Caki2 (cell line): Measurements from ENCODE around the gene DAPK2. TPM values are rescaled to one million over a fixed set of nuclear protein-coding genes. Genes with fewer than 3 reads are reported as not detected.
A peak's percentile ranks its signal among the peaks of the same experiment; 100 is the strongest.

Experiments used
- DNase-seq: peaks from one replicate; pipeline ENCODE4 v3.0.0-alpha.2; 2015; ENCODE audit warnings: low read depth
- in situ Hi-C: cut with HindIII; loops from 2 replicates; pipeline ENCODE4 v1.10.0; 2016; ENCODE audit warnings: low sequenced_read_pairs, low pct_unique_long_range_greater_than_20kb, mixed read lengths
- total RNA-seq: library from RNA; depleted of rRNA; stranded (reverse); fragments of >200 nt; shearing (Covaris generic); gene quantifications from 2 replicates; pipeline ENCODE4 v1.2.3, GENCODE V29; 2014; ENCODE audit warnings: low replicate concordance

Gene DAPK2
- total RNA-seq, 1 experiment from 2014 or later, result 6.0 TPM

DNA sequence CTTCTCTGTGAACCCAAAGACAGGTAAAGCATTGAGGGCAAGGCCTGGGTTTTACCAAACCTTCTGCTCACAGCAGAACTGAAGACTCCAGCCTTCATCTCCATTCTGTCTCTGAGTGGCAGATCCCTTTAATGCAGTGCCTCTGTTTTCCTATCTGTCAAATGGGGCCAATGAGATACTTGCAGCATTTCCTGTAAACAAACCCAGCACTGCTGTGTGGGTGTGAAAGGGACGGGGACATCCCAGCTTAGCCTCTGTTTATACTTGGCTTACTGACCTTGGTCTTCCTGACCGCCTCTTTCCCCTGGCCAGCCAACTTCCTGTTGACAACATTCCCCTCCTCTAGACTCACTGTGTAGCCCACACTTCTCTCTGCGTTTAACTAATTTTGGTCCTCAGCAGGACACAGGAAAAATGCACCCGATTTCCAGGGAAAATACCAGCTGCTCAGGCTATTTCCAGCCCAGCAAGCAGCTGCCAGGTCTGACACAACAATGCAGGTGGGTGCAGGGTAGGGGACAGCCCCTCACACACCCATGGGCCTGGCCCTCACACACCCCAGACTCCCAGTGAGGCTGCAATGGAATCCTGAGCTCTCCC, 106.7 kb downstream of the DAPK2 start:
- in situ Hi-C loops, result no loop called here
- DNase-seq, result no peak

DNA sequence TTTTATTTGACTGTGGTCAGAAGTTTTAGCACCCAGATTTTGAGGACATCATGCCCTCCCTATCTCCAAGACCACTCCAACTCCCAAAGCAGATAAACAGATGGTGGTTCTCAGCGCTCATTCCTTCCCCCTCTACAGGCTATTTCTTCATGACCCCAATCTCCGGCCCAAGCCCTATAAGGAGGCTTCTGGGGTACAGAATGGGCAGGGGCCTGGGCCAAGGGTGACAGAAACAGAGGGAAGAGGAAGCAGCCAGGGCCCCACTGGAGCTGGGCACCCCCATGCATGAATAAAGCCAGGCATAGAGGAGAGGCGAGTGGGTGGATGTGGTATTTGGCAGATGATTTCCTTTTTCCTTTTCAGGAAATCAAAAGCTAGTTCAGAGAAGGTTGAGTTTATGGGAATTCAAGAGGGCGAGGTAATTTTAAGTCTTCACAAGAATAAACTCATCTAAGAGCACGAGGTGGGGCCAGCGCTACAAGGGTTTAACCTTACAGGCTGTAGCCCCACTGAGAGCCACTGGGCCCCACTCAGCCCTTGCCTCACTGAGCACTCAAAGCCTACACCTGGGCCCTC, 107.7 kb downstream of the DAPK2 start:
- in situ Hi-C loops, result no loop called here
- no peak for DNase-seq

DNA sequence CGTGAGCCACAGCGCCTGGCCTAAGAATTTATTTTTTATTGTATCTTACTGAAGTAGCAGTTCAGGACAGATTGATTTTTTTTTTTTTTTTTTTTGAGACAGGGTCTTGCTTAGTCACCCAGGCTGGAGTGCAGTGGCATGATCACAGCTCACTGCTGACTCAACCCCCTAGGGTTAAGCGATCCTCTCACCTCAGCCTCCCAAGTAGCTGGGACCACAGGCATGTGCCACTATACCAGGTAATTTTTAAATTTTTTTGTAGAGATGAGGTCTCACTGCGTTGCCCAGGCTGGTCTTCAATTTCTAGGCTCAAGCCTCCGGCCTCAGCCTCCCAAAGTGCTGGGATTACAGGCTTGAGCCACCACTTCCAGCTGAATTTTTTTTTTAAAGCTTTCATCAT, 112.8 kb downstream of the DAPK2 start:
- peak; percentile 62 for DNase-seq
- in situ Hi-C loops, result no loop called here

- in situ Hi-C loops, result no loop called here
- DNase-seq, result no peak
Measured at GRCh38 chr15:63931556-63931955, 114.7 kb downstream of the DAPK2 start.

DNA sequence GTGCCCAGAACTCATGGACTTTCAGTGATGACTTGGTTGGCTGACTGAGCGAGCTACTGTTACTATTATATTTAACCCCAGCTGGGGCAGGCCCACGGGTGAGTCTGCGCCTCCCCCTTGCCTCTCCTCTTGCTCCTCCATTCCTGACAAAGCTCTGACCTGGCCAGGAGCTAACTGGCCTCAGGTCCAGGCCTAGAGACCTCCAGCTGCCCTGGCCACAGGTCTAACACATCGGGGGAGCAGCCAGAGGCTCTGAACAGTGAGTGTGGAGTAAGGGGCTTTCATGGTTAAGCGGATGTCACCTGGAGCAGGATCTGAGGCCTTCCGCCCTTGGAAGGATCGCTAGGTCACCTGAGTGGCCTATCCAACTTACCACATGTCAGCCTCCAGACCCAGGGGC, 116.3 kb downstream of the DAPK2 start:
- in situ Hi-C loops, result no loop called here
- DNase-seq, result no peak

GRCh38 chr15:63928185-63928842, 118.0 kb downstream of the DAPK2 start:
- DNase-seq, result no peak

GRCh38 chr15:63923993-63924950, 122.0 kb downstream of the DAPK2 start:
- DNase-seq, result no peak
- in situ Hi-C loops, result no loop called here

More at GRCh38 chr15:63928185-63928842, 118.0 kb downstream of the DAPK2 start:
- in situ Hi-C loops, result no loop called here

DNA sequence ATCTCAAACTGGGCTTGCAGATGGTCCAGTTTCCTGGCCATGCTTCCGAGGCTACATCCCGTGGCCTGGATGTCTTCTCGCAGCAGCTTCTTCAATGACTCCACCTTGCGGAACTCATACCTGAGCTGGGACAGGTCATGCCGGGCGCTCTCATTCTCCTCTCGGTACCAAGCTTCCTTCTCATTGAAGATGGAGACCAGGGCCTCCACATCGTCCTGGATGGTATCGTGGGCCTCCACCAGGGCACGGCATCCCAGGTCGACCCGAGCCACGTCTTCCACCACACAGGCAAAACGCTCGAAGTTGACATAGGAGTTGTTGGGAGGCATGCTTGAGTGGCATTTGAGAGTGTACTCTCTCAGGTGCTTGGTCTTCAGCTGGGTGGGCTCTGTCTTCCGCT, 123.4 kb downstream of the DAPK2 start:
- in situ Hi-C loops, result no loop called here
- DNase-seq, result no peak

DNA sequence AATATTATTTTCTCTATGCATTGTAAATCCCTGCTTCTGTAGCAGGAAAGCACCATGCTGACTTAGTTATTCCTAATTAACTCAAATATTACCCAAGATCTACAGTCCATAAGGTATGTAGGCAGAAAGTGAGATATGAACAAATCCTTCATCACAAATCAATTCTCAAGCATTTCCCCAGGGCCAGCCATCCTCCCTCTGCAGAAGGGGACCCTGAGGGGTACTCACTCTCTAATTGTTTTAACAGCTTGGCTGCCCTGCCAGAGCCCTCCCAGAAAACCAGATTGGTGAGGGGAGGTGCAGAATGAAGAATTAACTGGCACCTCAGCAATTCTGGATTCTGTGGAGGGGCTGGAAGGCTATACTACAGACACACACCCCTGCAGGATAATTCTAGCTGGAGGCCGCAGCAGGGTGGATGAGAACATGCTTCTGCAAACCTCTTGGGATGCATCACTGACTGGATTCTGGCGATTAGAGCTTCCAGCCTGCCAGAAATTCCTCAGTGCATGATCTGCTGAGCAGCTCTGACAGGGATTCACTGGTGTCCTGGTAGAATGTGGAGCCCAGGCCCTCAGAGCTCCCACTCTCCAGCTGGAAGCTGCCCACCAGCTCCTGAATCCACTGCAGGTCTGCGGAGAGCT, 123.9 kb downstream of the DAPK2 start:
- DNase-seq, result no peak
- in situ Hi-C loops, result no loop called here

- no peak for DNase-seq
- in situ Hi-C loops, result no loop called here
Measured at GRCh38 chr15:63920504-63921175, 125.6 kb downstream of the DAPK2 start.

GRCh38 chr15:63918901-63919348, 127.4 kb downstream of the DAPK2 start:
- in situ Hi-C loops, result no loop called here
- DNase-seq, result no peak

DNA sequence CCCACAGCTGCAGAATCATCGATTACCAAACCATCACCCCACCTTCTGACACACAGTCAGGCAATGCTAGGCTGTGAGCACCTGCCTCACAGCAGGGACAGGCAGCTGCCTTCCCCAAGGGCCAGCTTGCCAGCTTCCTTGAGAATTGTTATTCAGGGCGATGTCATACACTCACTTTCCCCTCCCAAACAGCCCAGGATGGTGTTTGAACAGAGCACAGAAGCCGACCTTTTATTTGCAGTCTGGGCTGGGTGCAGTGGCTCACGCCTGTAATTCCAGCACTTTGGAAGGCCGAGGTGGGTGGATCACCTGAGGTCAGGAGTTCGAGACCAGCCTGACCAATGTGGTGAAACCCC, 128.0 kb downstream of the DAPK2 start:
- DNase-seq, result no peak
- in situ Hi-C loops, result no loop called here

DNA sequence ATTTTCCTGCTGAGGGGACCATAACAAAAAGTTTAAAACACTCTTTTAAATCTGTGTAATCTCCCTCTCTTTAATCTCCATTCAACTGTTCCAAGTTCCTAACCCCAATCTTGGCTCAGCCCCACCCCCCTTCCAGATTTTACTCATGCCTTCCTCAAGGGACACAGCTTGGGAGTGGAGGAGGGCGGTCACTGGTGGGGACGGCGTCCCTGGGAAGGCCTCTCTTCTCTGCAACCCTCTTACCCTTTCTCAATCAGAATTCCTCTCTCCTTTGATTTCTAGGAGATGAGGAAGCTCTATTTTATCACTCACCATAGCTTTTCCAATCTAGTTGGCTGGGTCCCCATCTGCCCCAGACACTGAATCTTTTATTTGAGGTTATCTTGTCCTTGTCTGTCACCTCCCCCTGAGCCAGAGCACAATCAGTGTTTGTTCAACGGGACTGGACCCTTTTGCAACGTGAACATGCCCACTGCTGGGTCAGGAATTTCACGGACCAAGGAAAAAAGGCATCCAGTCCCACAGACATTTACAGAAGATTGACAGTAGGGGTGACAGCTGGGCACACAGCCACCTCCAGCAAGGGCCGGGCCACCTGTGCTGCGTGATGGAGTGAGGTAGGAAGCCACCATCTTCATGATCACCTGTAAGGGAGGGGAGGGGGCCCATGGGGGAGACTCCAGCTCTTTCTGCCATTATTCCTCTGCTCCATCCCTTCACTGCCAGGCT, 128.5 kb downstream of the DAPK2 start:
- in situ Hi-C loops, result no loop called here
- DNase-seq, result no peak

GRCh38 chr15:63915873-63916771, 130.2 kb downstream of the DAPK2 start:
- in situ Hi-C loops, result no loop called here
- no peak for DNase-seq

DNA sequence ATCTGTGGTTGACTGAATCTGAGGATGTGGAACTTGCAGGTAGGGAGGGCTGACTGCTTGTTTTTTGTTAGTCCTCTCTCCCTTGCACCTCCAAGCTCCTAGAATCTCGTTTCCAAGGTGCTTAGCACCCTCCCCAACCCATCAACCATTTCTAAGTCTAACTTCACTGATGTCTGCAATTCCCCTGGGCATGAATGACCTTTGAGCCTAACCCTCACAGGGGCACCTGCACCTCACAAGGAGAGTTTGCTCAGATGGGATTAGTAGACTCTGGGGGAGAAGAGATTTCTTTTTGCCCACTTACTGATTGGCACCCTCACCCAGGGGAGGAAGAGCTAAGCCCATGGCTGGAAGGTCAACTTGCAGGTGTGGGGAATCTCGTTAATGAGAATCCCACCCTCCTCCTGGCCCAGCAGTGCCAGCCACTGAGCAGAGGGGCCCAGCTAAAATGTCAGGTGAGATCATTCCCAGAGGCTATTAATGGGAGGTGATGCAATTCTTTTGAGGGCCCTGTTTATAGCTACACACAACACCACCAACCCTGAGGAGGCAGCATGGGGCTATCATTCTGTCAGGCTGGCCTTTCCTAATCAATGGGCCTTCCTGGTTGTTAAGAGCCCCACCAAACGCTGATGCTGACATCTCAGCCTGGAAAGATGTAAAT, 130.9 kb downstream of the DAPK2 start:
- DNase-seq, result no peak
- in situ Hi-C loops, result no loop called here

GRCh38 chr15:63913786-63914315, 132.4 kb downstream of the DAPK2 start:
- DNase-seq, result no peak
- in situ Hi-C loops, result no loop called here
